Ishikawa (cell line): Measurements from ENCODE around the gene ZNF446.

Experiments
- CEBPB ChIP-seq: IDR thresholded peaks from 2 replicates; pipeline ENCODE4 v1.6.1; 2012
- CREB1 ChIP-seq: IDR thresholded peaks from 2 replicates; pipeline ENCODE4 v1.6.1; 2012; ENCODE audit warnings: low read depth
- EGR1 ChIP-seq: IDR thresholded peaks from 2 replicates; pipeline ENCODE4 v1.6.1; 2012
- EP300 ChIP-seq: IDR thresholded peaks from 2 replicates; pipeline ENCODE4 v1.6.1; 2012; ENCODE audit warnings: borderline replicate concordance
- FOXM1 ChIP-seq: IDR thresholded peaks from 2 replicates; pipeline ENCODE4 v1.6.1; 2012; ENCODE audit warnings: low read depth, borderline replicate concordance
- MAX ChIP-seq: IDR thresholded peaks from 2 replicates; pipeline ENCODE4 v1.6.1; 2012
- NFIC ChIP-seq: IDR thresholded peaks from 2 replicates; pipeline ENCODE4 v1.6.1; 2012
- RAD21 ChIP-seq: IDR thresholded peaks from 2 replicates; pipeline ENCODE4 v1.6.1; 2012; ENCODE audit warnings: low read depth
- REST ChIP-seq: IDR thresholded peaks from 2 replicates; pipeline ENCODE4 v1.6.1; 2012; ENCODE audit warnings: low read depth, mild to moderate bottlenecking
- TAF1 ChIP-seq: IDR thresholded peaks from 2 replicates; pipeline ENCODE4 v1.6.1; 2012; ENCODE audit warnings: low read depth, mild to moderate bottlenecking
- TCF12 ChIP-seq: IDR thresholded peaks from 2 replicates; pipeline ENCODE4 v1.6.1; 2012; ENCODE audit warnings: low read depth
- TEAD4 ChIP-seq: IDR thresholded peaks from 2 replicates; pipeline ENCODE4 v1.6.1; 2012
- USF1 ChIP-seq: IDR thresholded peaks from 2 replicates; pipeline ENCODE4 v1.6.1; 2012
- YY1 ChIP-seq: IDR thresholded peaks from 2 replicates; pipeline ENCODE4 v1.6.1; 2012; ENCODE audit warnings: low read depth
- ZBTB7A ChIP-seq: IDR thresholded peaks from 2 replicates; pipeline ENCODE4 v1.6.1; 2012; ENCODE audit warnings: low read depth

The ZNF446 gene

GRCh38 chr19:58520257-58520599 is 44.1 kb downstream of the ZNF446 start:
- TF ChIP-seq RAD21, result no peak
- TF ChIP-seq TAF1, result no peak
- no peak for TF ChIP-seq NFIC
- TF ChIP-seq EP300, result no peak
- no peak for TF ChIP-seq CEBPB
- TF ChIP-seq TCF12, result no peak
- no peak for TF ChIP-seq CREB1
- TF ChIP-seq MAX, result no peak
- TF ChIP-seq ZBTB7A, result no peak
- TF ChIP-seq TEAD4, result no peak
- TF ChIP-seq YY1, result no peak
- no peak for TF ChIP-seq EGR1
- no peak for TF ChIP-seq FOXM1

- TF ChIP-seq YY1 (no peak), TCF12 (no peak), TAF1 (no peak)
These were observed 45.5 kb downstream of the ZNF446 start for GRCh38 chr19:58521651-58522050.

- no peak for TF ChIP-seq TEAD4
- no peak for TF ChIP-seq EP300
- TF ChIP-seq RAD21, result no peak
- TF ChIP-seq MAX, result no peak
- TF ChIP-seq FOXM1, result no peak
- TF ChIP-seq USF1, result no peak
- no peak for TF ChIP-seq CEBPB
- TF ChIP-seq CREB1, result no peak
These were observed 46.6 kb downstream of the ZNF446 start for GRCh38 chr19:58522709-58523108.

- TF ChIP-seq YY1 (no peak), FOXM1 (no peak), EP300 (no peak), MAX (no peak), USF1 (no peak), ZBTB7A (no peak), NFIC (no peak), REST (no peak), EGR1 (no peak), CREB1 (no peak), TCF12 (no peak), TEAD4 (no peak), CEBPB (no peak), TAF1 (no peak), RAD21 (no peak)
These were observed 53.3 kb downstream of the ZNF446 start for GRCh38 chr19:58529405-58529804.
